HEK293 (cell line): ENCODE measurements around the gene ZCCHC8.
A peak's percentile ranks its signal among the peaks of the same experiment; 100 is the strongest.

Source experiments
- CTCF ChIA-PET: fragments of 350-600 bp; formaldehyde crosslinking; extraction: SDS; loops from one replicate; lab custom pipeline; 2021; ENCODE audit warnings: antibody characterized with exemption; lab: Yijun Ruan, JAX
- POLR2A ChIA-PET: fragments of 300-600 bp; formaldehyde crosslinking; extraction: SDS; loops from one replicate; lab custom pipeline; 2020; ENCODE audit warnings: antibody characterized with exemption, inconsistent platforms; lab: Yijun Ruan, JAX
- H3K27ac ChIP-seq: fragments of 200-500 bp; sonication (Bioruptor generic); 2 replicates; pipeline ENCODE4 v1.5.1; 2014; ENCODE audit warnings: low read depth, low read length, control low read depth, inconsistent platforms; ENCODE audit errors: extremely low read depth
- H3K36me3 ChIP-seq, 2 experiments: fragments of 200-500 bp in 1 of 2; sonication (Bioruptor generic) in 1 of 2; 1 replicate in 1 of 2; 2 replicates in 1 of 2; pipeline ENCODE4 v1.5.1; 2014 to 2017; ENCODE audit warnings: inconsistent platforms in 2 of 2, low read length in 2 of 2; ENCODE audit not compliant: control insufficient read depth in 2 of 2, insufficient read depth in 1 of 2
- H3K4me1 ChIP-seq: fragments of 200-500 bp; sonication (Bioruptor generic); 2 replicates; pipeline ENCODE4 v1.5.1; 2014; ENCODE audit warnings: mild to moderate bottlenecking, low read length, inconsistent platforms; ENCODE audit not compliant: control insufficient read depth, insufficient read depth
- H3K4me3 ChIP-seq: 2 replicates; pipeline ENCODE4 v1.5.1; 2011; ENCODE audit warnings: low read depth, mild to moderate bottlenecking, control low read depth, low read length, moderate library complexity
- H3K9me3 ChIP-seq: fragments of 200-500 bp; sonication (Bioruptor generic); 2 replicates; pipeline ENCODE4 v1.5.1; 2014; ENCODE audit warnings: low read depth, low read length, inconsistent platforms; ENCODE audit not compliant: control insufficient read depth, insufficient read depth
- BCL11B ChIP-seq: fragments of 450-650 bp; formaldehyde crosslinking; IDR thresholded peaks from 2 replicates; pipeline ENCODE4 v1.5.1; 2016; ENCODE audit warnings: low read depth, missing biosample characterization, missing genetic modification characterization
- GLI2 ChIP-seq: fragments of 450-650 bp; formaldehyde crosslinking; IDR thresholded peaks from 2 replicates; pipeline ENCODE4; 2017; ENCODE audit warnings: missing biosample characterization, missing genetic modification characterization, low read depth, borderline replicate concordance
- GLIS1 ChIP-seq: fragments of 450-650 bp; formaldehyde crosslinking; IDR thresholded peaks from 2 replicates; pipeline ENCODE4 v1.5.1; 2016; ENCODE audit warnings: missing biosample characterization, missing genetic modification characterization
- TRIM28 ChIP-seq: IDR thresholded peaks from 2 replicates; pipeline ENCODE4 v1.6.1; 2011; ENCODE audit warnings: low read length, control low read depth, borderline replicate concordance
- WT1 ChIP-seq: fragments of 450-650 bp; formaldehyde crosslinking; IDR thresholded peaks from 2 replicates; pipeline ENCODE4 v1.5.1; 2016; ENCODE audit warnings: missing biosample characterization, missing genetic modification characterization
- ZNF121 ChIP-seq: fragments of 450-650 bp; formaldehyde crosslinking; IDR thresholded peaks from 2 replicates; pipeline ENCODE4 v1.5.1; 2016; ENCODE audit warnings: missing biosample characterization, missing genetic modification characterization
- ZNF169 ChIP-seq: fragments of 450-650 bp; formaldehyde crosslinking; IDR thresholded peaks from 2 replicates; pipeline ENCODE4 v1.5.1; 2016; ENCODE audit warnings: missing biosample characterization, missing genetic modification characterization
- ZNF23 ChIP-seq: fragments of 450-650 bp; formaldehyde crosslinking; IDR thresholded peaks from 2 replicates; pipeline ENCODE4 v1.5.1; 2016; ENCODE audit warnings: missing biosample characterization, missing genetic modification characterization, borderline replicate concordance
- ZNF521 ChIP-seq: fragments of 450-650 bp; formaldehyde crosslinking; IDR thresholded peaks from 2 replicates; pipeline ENCODE4 v1.5.1; 2017; ENCODE audit warnings: missing biosample characterization, mild to moderate bottlenecking, missing genetic modification characterization
- ZNF571 ChIP-seq: fragments of 450-650 bp; formaldehyde crosslinking; IDR thresholded peaks from 2 replicates; pipeline ENCODE4 v1.5.0; 2017; ENCODE audit warnings: missing biosample characterization, missing genetic modification characterization
- ZNF629 ChIP-seq: fragments of 450-650 bp; formaldehyde crosslinking; IDR thresholded peaks from 2 replicates; pipeline ENCODE4 v1.5.1; 2017; ENCODE audit warnings: missing biosample characterization, missing genetic modification characterization
- ZNF785 ChIP-seq: fragments of 450-650 bp; formaldehyde crosslinking; IDR thresholded peaks from 2 replicates; pipeline ENCODE4 v1.5.1; 2016; ENCODE audit warnings: missing biosample characterization, missing genetic modification characterization
- ZSCAN16 ChIP-seq: fragments of 450-650 bp; formaldehyde crosslinking; IDR thresholded peaks from 2 replicates; pipeline ENCODE4 v1.5.1; 2016; ENCODE audit warnings: missing biosample characterization, missing genetic modification characterization
- TF ChIP-seq, protein P1 (sequence below): fragments of 450-650 bp; formaldehyde crosslinking; IDR thresholded peaks from 2 replicates; pipeline ENCODE4 v1.5.1; 2017; ENCODE audit warnings: missing biosample characterization, missing genetic modification characterization
- TF ChIP-seq, protein P2 (sequence below): fragments of 450-650 bp; formaldehyde crosslinking; IDR thresholded peaks from 2 replicates; pipeline ENCODE4 v1.5.1; 2016; ENCODE audit warnings: missing biosample characterization, missing genetic modification characterization, borderline replicate concordance
- TF ChIP-seq, protein P3 (sequence below): fragments of 450-650 bp; formaldehyde crosslinking; IDR thresholded peaks from 2 replicates; pipeline ENCODE4 v1.5.1; 2016; ENCODE audit warnings: missing biosample characterization, missing genetic modification characterization, low read depth

ZCCHC8 gene

DNA sequence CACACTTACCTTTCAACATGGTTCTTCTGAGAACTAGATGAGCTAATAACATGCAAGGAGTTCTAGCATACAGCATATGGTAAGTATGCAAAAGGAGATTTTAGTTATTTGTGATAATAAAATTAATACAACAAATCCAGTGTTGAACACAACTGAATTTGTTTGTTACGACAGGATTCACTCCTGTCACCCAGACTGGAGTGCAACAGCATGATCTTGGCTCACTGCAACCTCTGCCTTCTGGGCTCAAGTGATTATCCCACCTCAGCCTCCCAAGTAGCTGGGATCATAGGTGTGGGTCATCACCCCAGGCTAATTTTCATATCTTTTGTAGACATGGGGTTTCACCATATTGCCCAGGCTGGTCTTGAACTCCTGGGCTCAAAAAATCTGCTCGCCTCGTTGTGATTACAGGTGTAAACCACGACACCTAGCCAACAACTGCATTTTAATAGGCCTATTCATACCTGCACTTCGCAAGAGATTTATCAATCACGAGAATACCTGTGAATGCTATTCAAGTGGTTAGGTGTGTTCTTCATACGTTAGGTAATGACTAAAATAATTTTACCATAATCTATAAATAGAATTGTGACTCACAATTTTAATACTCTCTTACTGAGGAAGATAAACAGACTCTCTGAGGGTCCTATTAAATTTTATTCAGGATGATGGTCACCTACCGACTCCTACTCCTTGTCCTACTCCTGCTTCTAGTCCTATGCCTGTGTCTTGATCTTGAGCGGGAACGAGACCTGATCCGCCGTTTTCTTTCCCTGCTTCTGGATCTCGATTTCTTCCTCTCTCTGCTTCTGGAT is 16.0 kb upstream of the ZCCHC8 start (continued):
- TF ChIP-seq, protein P1, sequence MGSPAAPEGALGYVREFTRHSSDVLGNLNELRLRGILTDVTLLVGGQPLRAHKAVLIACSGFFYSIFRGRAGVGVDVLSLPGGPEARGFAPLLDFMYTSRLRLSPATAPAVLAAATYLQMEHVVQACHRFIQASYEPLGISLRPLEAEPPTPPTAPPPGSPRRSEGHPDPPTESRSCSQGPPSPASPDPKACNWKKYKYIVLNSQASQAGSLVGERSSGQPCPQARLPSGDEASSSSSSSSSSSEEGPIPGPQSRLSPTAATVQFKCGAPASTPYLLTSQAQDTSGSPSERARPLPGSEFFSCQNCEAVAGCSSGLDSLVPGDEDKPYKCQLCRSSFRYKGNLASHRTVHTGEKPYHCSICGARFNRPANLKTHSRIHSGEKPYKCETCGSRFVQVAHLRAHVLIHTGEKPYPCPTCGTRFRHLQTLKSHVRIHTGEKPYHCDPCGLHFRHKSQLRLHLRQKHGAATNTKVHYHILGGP (tag by site-specific recombination), result no peak
- TF ChIP-seq GLIS1 (tag by site-specific recombination) (no peak), BCL11B (tag by site-specific recombination) (no peak), ZNF571 (tag by site-specific recombination) (no peak), GLI2 (no peak), ZNF785 (no peak), WT1 (no peak), ZNF23 (tag by site-specific recombination) (no peak)

- Histone ChIP-seq H3K9me3 (no peaks in the 10 kb centered on the region), H3K4me1 (no peaks in the 10 kb centered on the region), H3K27ac (no peak overlapping the region)
- CTCF ChIA-PET, result no interaction called here
- POLR2A ChIA-PET, result interaction anchor here (0.8 kb wide), 1 partner anchor 12 kb away, joined by 3 read pairs; the partner anchor contains the start of genes KNTC1 and RSRC2
- TF ChIP-seq ZNF521 (no peak), ZNF571 (tag by site-specific recombination) (no peak), ZSCAN16 (tag by site-specific recombination) (no peak), ZNF629 (tag by site-specific recombination) (no peak)
- TF ChIP-seq, protein P2, sequence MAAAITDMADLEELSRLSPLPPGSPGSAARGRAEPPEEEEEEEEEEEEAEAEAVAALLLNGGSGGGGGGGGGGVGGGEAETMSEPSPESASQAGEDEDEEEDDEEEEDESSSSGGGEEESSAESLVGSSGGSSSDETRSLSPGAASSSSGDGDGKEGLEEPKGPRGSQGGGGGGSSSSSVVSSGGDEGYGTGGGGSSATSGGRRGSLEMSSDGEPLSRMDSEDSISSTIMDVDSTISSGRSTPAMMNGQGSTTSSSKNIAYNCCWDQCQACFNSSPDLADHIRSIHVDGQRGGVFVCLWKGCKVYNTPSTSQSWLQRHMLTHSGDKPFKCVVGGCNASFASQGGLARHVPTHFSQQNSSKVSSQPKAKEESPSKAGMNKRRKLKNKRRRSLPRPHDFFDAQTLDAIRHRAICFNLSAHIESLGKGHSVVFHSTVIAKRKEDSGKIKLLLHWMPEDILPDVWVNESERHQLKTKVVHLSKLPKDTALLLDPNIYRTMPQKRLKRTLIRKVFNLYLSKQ, result no peak
- TF ChIP-seq, protein P3, sequence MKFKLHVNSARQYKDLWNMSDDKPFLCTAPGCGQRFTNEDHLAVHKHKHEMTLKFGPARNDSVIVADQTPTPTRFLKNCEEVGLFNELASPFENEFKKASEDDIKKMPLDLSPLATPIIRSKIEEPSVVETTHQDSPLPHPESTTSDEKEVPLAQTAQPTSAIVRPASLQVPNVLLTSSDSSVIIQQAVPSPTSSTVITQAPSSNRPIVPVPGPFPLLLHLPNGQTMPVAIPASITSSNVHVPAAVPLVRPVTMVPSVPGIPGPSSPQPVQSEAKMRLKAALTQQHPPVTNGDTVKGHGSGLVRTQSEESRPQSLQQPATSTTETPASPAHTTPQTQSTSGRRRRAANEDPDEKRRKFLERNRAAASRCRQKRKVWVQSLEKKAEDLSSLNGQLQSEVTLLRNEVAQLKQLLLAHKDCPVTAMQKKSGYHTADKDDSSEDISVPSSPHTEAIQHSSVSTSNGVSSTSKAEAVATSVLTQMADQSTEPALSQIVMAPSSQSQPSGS (tag by site-specific recombination), result no peak
- TF ChIP-seq, all 188 proteins: peak for 0
- H3K36me3 ChIP-seq, result peaks cover 98 to 100% of the 10 kb centered on the region in 2 experiments
- H3K4me3 ChIP-seq, result no peak overlapping the region
These were observed 14.5 kb upstream of the ZCCHC8 start for GRCh38 chr12:122515275-122515674.

DNA sequence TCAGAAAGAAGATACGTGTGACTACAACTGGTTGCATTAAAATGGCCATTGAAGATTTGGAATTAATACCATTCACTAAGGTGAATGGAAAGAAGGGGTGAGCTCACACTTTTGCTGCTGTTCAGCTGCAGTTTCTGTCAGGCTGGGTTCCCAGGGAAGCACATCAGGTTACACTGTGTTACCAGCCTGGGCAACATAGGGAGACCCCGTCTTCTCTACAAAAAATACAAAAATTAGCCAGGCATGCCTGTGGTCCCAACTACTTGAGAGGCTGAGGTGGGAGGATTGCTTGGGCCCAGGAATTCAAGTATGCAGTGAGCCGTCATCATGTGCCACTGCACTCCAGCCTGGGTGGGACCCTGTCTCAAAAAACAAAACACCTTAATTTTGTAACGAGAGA is 12.9 kb upstream of the ZCCHC8 start:
- H3K27ac ChIP-seq, result no peak overlapping the region
- TF ChIP-seq ZNF169 (tag by site-specific recombination) (no peak), TRIM28 (no peak), ZNF121 (tag by site-specific recombination) (peak; percentile 53; the same call in 1 of the 2 replicates)
- CTCF ChIA-PET, result interaction anchor here (2.2 kb wide), 1 partner anchor 114 kb away, joined by 8 read pairs; no protein-coding TSS in a partner anchor
- H3K4me1 ChIP-seq, result no peaks in the 10 kb centered on the region
- POLR2A ChIA-PET, result interaction anchor here (1.0 kb wide), 1 partner anchor 11 kb away, joined by 5 read pairs; no protein-coding TSS in a partner anchor
- peaks cover 98 to 100% of the 10 kb centered on the region in 2 experiments for H3K36me3 ChIP-seq
- no peak overlapping the region for H3K4me3 ChIP-seq
- H3K9me3 ChIP-seq, result no peaks in the 10 kb centered on the region
